Posterior cingulate gyrus (tissue), 11 donors: ENCODE data around the gene CAPZA2.
"Not testable (repeated sequence)": the region's sequence is repeated elsewhere in the genome, so short reads cannot be mapped to it uniquely, and the experiment has no call there.

ENCODE experiments used
- DNase-seq, 10 donors: peaks; one replicate each; pipeline versions ENCODE4 v3.0.0 to v3.0.0-alpha.2; 2020 to 2021; ENCODE audit warnings: mixed read lengths in 3 of 10
- intact Hi-C: fragments of 100-400 bp; cut with DNase I; formaldehyde crosslinking; loops from one replicate; pipeline ENCODE4 v1.15.1; 2023

Gene CAPZA2

GRCh38 chr7:116911801-116912200 is 49.4 kb downstream of the CAPZA2 start:
- intact Hi-C loops = no loop called here
- DNase-seq = no peak

- intact Hi-C loops = no loop called here
- no peak for DNase-seq
These were observed 50.0 kb downstream of the CAPZA2 start for GRCh38 chr7:116912269-116912909.

GRCh38 chr7:116918704-116919103 is 56.3 kb downstream of the CAPZA2 start:
- no peak for DNase-seq
- intact Hi-C loops = no loop called here

GRCh38 chr7:116920359-116920758 is 58.0 kb downstream of the CAPZA2 start:
- intact Hi-C loops = no loop called here
- no peak for DNase-seq

- intact Hi-C loops = no loop called here
- no peak for DNase-seq
These were observed 60.2 kb downstream of the CAPZA2 start for GRCh38 chr7:116922545-116922944.

GRCh38 chr7:116924741-116925140 is 62.4 kb downstream of the CAPZA2 start:
- DNase-seq = no peak
- intact Hi-C loops = no loop called here

- DNase-seq = no peak
These were observed 66.6 kb downstream of the CAPZA2 start for GRCh38 chr7:116929021-116929420.

GRCh38 chr7:116929914-116930913 is 67.8 kb downstream of the CAPZA2 start:
- DNase-seq = peak; percentile 77 to 97 (median 90)
- intact Hi-C loops = loop anchor here (1.0 to 2.0 kb wide), 2 partner anchors 189 to 197 kb away; no protein-coding TSS in a partner anchor

More at GRCh38 chr7:116929021-116929420, 66.6 kb downstream of the CAPZA2 start:
- intact Hi-C loops = no loop called here

- intact Hi-C loops = no loop called here
- no peak for DNase-seq
These were observed 70.2 kb downstream of the CAPZA2 start for GRCh38 chr7:116932566-116932965.

GRCh38 chr7:116933465-116933864 is 71.1 kb downstream of the CAPZA2 start:
- no peak for DNase-seq
- intact Hi-C loops = no loop called here

GRCh38 chr7:116934580-116934979 is 72.2 kb downstream of the CAPZA2 start:
- DNase-seq = no peak
- intact Hi-C loops = no loop called here

- DNase-seq = not testable (repeated sequence)
These were observed 74.5 kb downstream of the CAPZA2 start for GRCh38 chr7:116936844-116937243.

GRCh38 chr7:116938678-116939077 is 76.3 kb downstream of the CAPZA2 start:
- intact Hi-C loops = no loop called here
- DNase-seq = no peak

More at GRCh38 chr7:116936844-116937243, 74.5 kb downstream of the CAPZA2 start:
- intact Hi-C loops = not testable (repeated sequence)

- DNase-seq = no peak
- intact Hi-C loops = no loop called here
These were observed 78.4 kb downstream of the CAPZA2 start for GRCh38 chr7:116940689-116941370.

GRCh38 chr7:116942504-116942903 is 80.1 kb downstream of the CAPZA2 start:
- intact Hi-C loops = no loop called here
- DNase-seq = no peak

- no peak for DNase-seq
- intact Hi-C loops = no loop called here
These were observed 86.5 kb downstream of the CAPZA2 start for GRCh38 chr7:116948934-116949333.

GRCh38 chr7:116949941-116950801 is 87.8 kb downstream of the CAPZA2 start:
- no peak for DNase-seq
- intact Hi-C loops = loop anchor here (10.0 kb wide), 1 partner anchor 85 kb away; the partner anchor contains the start of gene CAPZA2

GRCh38 chr7:116950889-116951351 is 88.5 kb downstream of the CAPZA2 start:
- intact Hi-C loops = loop anchor here (10.0 kb wide), 1 partner anchor 86 kb away; the partner anchor contains the start of gene CAPZA2
- no peak for DNase-seq
